ENCODE measurements around the gene ZBBX. TPM values are rescaled to one million over a fixed set of nuclear protein-coding genes. Genes with fewer than 3 reads are reported as not detected.

The ZBBX gene
- total RNA-seq, 1 experiment from 2014 or later: 1.1 TPM

GRCh38 chr3:167397826-167398225 is 17.7 kb upstream of the ZBBX start:
- ChIA-PET CTCF (interaction anchor here (1.4 kb wide), 1 partner anchor 17 kb away, joined by 3 read pairs; the partner anchor contains the start of gene ZBBX), POLR2A (no interaction called here)
- DNase-seq (ENCODE audit: low spot score): no peak
- Mint-ChIP-seq H3K27ac (no peak overlapping the region), H3K9me3 (no peaks in the 10 kb centered on the region), H3K36me3 (no peaks in the 10 kb centered on the region), H3K4me3 (no peak overlapping the region), H3K4me1 (peaks cover 23% of the 10 kb centered on the region), H3K27me3 (ENCODE audit: low read depth) (no peaks in the 10 kb centered on the region)
- TF ChIP-seq FOXP4 (CRISPR knock-in tag; IDR thresholded peaks at IDR 0.05): no peak
- no peak for TF ChIP-seq PRRX2 (CRISPR knock-in tag; IDR thresholded peaks at IDR 0.05)
- no peak for TF ChIP-seq ERG (CRISPR knock-in tag; IDR thresholded peaks at IDR 0.05)
- TF ChIP-seq TP53 (CRISPR knock-in tag; IDR thresholded peaks at IDR 0.05): no peak
- TF ChIP-seq ZNF396 (CRISPR knock-in tag; IDR thresholded peaks at IDR 0.05; ENCODE audit: borderline replicate concordance): no peak
- no peak for TF ChIP-seq ZNF512 (CRISPR knock-in tag; IDR thresholded peaks at IDR 0.05; ENCODE audit: borderline replicate concordance)
- no peak for TF ChIP-seq E2F5 (CRISPR knock-in tag; IDR thresholded peaks at IDR 0.05)
- no peak for TF ChIP-seq RORB (CRISPR knock-in tag; IDR thresholded peaks at IDR 0.05)
- no peak for TF ChIP-seq PREB (CRISPR knock-in tag; IDR thresholded peaks at IDR 0.05; ENCODE audit: borderline replicate concordance)
- TF ChIP-seq ZNF423 (CRISPR knock-in tag; IDR thresholded peaks at IDR 0.05): no peak
- TF ChIP-seq SP1 (CRISPR knock-in tag; conservative IDR thresholded peaks at IDR 0.05): no peak
- TF ChIP-seq USF1 (CRISPR knock-in tag; IDR thresholded peaks at IDR 0.05): no peak
- TF ChIP-seq ELF4 (CRISPR knock-in tag; IDR thresholded peaks at IDR 0.05; ENCODE audit: low read depth): no peak
- no peak for TF ChIP-seq KAT7 (CRISPR knock-in tag; IDR thresholded peaks at IDR 0.05; ENCODE audit: borderline replicate concordance)
- TF ChIP-seq ZNF232 (CRISPR knock-in tag; IDR thresholded peaks at IDR 0.05): no peak
- TF ChIP-seq ZSCAN18 (CRISPR knock-in tag; IDR thresholded peaks at IDR 0.05): no peak
- no peak for TF ChIP-seq GABPB1 (CRISPR knock-in tag; IDR thresholded peaks at IDR 0.05)
- no peak for ATAC-seq

- peak overlapping the region; percentile 4 for H3K27ac Mint-ChIP-seq
- no peak overlapping the region for H3K4me3 Mint-ChIP-seq
- peaks cover 23% of the 10 kb centered on the region for H3K4me1 Mint-ChIP-seq
- CTCF ChIA-PET: interaction anchor here (0.8 to 3.4 kb wide), 3 partner anchors 16 to 486 kb away, joined by 3 to 29 read pairs (median 3); partner anchors contain the start of gene ZBBX
- ATAC-seq (peak; percentile 85), DNase-seq (ENCODE audit: low spot score) (no peak)
- POLR2A ChIA-PET: no interaction called here
- no peaks in the 10 kb centered on the region for H3K9me3 Mint-ChIP-seq
- H3K27me3 Mint-ChIP-seq (ENCODE audit: low read depth): no peaks in the 10 kb centered on the region
- no peaks in the 10 kb centered on the region for H3K36me3 Mint-ChIP-seq
- TF ChIP-seq USF2 (CRISPR knock-in tag; IDR thresholded peaks at IDR 0.05): no peak
- no peak for TF ChIP-seq NR1H2 (CRISPR knock-in tag; IDR thresholded peaks at IDR 0.05)
- TF ChIP-seq ZNF671 (CRISPR knock-in tag; IDR thresholded peaks at IDR 0.05): no peak
- no peak for TF ChIP-seq ZNF232 (CRISPR knock-in tag; IDR thresholded peaks at IDR 0.05)
- TF ChIP-seq SMAD4 (CRISPR knock-in tag; IDR thresholded peaks at IDR 0.05): no peak
- no peak for TF ChIP-seq PRDM15 (CRISPR knock-in tag; IDR thresholded peaks at IDR 0.05)
Measured at GRCh38 chr3:167396075-167396474, 16.0 kb upstream of the ZBBX start.

All from WTC11 (cell line).